Femur (tissue), 1 donor: Measurements from ENCODE around the gene SPTBN2.

Experiments
- DNase-seq: peaks from one replicate; pipeline ENCODE4 v3.0.0-alpha.2; 2017

SPTBN2 gene

DNA sequence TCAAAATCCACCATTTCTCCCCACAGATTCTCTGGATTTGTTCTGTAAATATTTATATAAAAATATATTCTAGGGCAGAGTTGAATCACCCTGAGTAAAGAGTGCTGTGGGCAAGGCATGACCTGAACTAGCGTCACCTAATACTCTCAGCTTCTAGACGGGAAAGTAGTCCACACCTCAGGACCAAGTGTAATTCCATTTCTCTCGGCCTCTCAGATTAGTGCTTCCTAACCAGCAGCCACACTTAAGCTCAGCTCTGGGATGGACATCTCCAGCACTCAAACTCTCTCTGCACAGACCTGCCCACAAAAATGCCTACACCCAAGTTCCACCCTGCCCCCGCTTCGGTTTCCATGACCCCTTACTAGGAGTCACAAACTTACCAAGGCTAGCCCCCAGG is 5.3 kb downstream of the SPTBN2 start:
- no peak for DNase-seq

DNA sequence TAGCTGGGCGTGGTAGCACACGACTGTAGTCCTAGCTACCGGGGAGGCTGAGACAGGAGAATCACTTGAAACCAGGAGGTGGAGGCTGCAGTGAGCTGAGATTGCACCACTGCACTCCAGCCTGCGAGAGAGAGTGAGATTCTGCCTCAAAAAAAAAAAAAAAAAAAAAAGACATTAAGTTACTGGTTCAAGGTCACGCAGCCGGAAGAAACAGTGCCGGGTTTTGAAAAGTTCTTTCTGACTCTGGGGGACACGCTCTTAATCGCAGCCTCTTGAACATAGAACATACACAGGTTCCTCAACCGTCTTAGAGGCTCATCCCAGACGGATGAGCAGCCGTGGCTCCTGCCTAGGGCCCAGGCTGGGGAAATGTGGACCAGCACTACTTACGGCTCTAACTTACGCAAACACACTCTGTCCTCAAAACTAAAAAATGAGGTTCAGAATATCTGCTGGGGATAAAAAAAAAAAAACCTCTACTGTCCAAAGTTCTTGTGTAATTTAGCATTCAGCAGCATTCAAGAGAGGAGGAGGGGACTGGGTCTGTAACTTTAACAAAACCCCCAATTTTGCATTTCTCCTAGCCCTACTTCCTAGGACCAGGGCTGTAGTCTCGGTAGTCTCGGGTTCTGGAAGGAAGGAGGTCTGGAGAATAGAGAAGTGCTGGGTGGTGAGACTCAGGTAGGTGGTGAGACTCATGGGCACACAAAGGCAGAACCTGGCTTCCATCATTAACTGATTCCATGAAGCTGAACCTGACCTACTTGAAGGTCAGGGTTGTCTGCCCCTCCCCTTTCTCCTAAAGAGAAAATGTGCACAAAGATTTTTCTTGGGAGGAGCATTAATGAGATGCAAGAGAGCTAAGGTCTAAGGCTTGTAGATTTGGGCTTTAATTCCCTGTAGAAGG is 6.0 kb downstream of the SPTBN2 start:
- no peak for DNase-seq

DNA sequence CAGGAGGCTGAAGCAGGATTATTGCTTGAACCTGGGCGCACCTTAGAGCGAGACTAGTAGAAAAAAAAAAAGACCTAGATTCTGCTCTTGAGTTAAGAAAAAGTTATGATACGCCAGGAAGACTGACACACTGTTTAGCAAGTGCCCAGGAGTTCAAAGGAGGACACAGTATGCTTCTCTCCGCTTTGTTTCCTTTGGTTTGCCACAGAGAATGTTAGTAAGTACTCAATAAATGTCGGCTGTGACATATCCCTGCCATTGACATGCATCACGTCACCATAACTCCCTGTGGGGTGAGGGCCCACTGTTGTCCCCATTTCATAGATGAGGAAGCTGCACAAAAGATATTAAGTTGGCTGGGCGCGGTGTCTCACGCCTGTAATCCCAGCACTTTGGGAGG is 7.1 kb downstream of the SPTBN2 start:
- no peak for DNase-seq

DNA sequence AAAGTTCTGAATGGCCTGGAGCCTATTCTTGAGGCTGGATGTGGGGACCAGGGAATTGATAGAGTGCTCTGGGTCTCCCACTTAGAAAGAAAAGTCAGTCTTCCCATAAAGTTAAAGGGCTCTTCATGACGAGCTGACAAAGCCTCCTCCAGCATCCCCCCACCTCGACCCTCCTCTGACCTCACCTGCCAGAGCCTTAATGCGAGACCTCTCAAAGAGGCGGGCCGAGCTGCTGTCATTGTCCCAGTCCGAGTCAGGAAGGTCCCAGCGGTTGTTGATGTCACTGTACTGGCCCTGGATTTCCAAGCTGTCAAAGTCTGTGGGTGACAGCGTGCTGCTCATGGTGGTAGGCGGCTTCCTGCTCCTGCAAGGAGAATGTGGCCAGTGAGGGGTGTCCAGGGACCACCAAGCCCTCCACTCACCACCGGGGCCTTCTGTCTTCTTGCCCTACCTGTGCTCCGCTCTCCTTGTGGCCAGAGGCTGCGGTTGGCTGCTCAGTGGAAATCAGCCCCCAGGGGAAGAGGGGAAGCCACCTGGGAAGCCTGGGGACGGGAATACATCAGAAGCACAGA is 8.0 kb downstream of the SPTBN2 start:
- no peak for DNase-seq

DNA sequence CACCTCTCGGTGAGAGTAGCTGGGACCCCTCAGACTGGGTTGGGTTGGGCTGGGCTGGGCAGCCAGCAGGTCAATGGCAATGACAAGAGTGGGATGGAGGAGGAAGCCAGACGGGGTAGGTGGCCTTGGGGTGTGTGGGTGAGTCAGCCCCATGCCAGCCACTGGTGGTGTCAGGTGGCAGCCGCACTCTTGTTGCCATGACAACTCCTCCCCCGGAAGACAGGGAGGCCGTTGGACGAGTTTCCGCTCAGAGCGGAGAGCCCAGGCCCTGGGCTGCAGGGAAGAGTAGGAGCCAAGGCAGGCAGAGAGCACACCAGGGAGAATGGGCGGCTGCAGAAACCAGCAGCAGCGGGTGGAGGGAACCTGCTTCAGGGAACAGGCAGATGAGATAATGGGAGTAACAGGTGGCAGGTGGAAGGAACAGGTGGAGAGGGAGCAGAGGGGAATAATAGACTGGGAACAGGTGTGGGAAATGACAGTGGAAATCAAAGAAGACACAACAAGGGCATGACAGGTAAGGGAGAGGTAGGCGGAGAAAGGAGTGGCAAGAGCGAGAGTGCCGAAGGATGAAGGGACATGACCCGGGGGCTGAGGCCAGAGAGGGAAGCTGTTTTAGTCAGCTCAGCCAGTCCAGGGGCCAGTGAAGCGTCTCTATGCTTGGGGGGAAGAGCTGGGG is 8.7 kb downstream of the SPTBN2 start:
- no peak for DNase-seq

DNA sequence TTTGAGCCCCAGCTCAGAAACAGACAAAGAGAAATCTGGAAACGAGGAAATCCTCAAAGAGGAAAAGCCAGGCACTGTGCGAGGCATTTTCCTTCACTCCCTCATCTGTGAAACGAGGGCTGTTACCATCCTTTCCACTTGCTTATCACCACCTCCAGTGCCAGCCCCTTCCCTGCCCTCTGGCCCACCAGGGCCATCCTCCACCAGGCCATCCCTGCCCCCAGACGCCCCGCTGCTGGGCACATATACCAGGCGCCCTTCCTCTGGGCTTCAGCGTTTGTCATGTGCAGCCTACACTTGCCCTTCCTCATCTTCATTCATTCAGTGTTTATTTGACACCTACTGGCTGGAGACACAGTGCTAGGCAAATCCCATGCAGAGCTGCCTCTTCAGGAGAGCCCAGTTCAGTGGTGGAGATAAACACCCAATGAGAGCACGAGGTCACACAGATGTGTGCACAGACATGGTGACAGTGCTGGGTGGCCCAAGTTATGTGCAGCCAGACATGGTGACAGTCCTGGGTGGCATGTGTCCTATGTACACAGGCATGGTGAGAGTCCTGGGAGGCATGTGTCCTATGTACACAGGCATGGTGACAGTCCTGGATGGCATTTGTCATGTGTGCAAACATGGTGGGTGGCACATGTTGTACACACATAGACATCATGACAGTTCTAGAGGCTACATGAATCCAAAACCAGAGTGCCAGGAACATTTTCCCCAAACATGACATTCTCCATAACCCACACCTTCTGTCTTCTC is 9.7 kb downstream of the SPTBN2 start:
- DNase-seq: no peak

DNA sequence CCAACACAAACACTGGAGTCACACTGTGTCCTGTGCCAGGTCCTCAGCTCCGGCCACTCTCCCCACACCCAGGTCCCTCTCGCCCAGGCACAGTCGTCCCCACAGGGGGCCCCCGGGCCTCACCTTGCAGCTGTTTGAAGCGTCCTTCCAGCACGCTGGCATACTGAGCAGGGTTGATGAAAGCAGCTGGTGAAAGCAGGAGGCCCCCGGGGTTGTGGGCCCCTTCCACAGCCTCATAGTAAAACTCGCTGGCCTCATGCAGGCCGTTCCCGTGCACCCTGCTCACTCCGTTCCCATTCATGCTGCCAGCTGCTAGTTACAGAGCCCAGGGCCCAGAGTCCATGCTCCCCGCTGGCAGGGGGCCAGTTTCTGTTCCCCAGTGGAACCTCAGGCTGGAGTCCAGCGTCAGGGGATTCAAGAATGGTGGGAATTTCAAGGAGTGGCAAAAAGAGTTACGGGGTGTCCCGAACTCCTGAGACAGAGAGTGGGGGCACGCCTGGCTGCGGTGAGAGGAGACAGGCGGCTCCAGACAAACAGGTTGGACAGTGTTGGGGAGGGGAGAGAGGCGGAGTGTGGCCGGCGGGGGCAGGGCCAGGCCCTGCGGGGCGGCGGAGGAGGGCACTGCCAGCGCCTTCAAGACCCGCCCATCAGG is 10.6 kb downstream of the SPTBN2 start:
- no peak for DNase-seq

DNA sequence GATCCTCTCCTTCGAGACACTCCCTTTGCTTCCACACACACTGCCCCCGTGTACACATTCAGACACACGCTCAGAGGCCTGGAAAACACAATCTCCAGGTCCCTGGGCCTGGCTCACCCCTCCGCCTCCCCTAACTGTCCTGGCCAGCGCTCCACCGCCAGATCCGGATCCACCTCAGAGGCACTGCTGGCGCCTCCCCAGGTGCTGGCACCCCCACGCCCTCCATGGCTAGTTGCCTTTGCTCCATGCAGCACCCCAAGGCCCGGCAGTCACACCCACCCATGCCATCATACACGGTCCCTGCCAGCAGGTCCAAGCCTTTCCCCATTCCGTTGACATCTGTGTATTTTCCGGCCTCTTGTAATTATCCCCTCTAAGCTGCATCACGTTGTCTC is 11.1 kb downstream of the SPTBN2 start:
- no peak for DNase-seq

DNA sequence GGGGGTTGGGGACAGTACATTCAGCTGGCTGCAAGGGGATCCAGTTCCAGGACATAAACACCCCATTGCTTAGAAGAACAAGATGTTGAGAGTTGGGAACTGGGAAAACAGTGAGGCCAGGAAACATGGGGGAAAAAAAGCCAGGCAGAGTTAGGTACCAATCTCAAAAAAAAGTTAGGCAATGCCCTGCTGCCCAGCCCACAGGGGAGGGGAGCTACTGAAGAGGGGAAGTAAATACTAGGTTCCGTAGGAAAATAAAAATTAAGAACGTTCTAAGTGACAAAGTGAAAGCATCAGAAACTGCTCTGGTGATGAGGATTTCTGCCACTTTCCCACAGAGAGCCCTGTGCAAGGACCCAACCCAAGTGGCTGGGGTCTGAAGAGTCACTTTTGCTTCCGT is 12.0 kb downstream of the SPTBN2 start:
- no peak for DNase-seq

DNA sequence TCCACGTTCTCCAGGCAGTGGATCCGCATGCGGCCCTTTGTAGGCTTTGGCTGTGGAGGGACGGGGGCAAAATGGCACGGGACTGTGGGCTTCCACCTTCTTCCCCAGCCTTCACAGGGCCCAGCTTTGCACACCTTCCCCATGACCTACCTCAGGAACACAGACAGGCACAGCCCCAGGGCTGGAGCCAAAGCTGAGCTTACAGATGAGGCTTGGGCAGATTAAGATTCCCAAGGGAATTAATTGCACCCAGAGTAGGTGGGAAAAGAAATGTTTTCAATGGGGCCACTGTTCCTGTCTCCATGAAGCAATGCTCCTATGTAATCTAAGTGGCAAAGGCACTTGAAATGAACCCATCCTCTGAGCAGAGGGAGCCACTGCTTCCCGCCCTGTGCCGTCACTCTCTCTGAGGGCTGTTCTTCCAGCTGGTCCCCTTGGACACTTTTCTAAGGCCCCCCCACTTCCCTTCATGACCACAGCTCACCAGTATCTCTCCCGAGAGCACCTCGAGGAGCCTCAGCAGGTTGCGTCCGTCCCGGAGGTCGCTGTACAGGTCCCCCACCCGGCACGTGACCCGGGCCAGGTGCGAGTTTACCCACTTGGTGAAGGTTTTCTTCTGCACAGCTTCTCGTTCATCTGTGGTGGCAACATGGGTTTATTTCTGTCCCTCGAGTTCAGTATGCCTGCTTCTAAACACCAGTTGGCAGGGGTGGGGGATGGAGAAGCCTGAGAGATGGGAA is 13.5 kb downstream of the SPTBN2 start:
- DNase-seq: no peak

DNA sequence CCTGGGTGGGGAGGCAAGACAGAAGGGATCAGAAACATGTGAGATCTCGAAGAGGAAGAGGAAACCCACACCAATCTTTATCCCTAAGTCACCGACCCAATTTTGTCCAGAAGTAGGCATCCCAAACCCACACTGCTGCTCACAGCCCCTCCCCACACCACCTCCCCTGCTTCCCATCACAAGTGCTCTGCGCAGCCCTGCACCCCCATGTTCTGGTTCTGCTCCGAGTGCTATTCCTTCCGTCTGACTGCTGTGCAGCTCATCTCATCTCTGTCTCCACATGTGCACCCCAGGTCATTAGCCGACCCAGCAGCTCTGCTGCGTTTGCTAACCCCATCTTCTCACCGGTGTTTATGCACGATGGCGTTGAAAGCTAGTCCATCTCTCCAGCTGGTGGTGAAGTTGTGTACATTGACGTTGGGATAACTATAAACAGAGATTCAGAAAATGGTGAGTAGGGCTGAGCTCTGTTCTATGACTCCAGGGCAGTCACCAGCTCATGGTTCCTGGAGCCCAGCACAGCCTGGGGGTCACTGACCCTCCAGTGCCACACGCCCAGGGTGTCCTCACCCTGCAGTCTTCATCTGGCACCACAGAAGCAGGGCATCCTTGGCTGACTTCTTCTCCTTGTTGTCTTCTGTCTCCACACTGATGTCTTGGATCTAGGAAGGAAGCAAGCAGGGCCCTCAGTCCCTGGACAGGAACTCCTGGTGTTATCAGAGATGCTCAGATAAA is 15.1 kb downstream of the SPTBN2 start:
- no peak for DNase-seq

DNA sequence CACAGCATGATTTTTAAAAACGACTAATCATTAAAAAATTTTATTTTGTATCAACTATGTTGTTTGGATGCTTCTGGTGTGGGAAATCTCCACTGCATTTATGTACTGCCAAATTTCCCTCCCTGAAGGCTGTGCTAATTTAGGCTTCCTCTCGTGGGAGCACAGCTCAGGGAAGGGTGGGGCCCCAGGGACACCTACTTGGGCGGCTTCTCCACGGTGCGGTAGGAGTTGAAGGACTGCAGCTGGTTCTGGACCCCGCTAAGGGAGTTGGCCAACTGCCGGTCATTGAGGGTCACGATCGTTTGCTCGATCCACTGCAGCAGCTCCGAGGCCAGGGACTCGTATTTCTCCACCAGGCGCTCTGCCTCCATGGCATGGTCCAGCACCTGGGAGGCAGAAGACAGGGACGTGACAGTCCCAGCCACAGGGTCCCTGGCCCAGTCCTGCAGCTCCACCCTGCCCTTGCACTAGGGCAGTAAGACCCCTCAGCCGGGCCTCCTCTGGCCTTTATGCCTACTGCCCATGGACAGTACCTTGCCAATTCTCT is 18.6 kb downstream of the SPTBN2 start:
- peak; percentile 2 for DNase-seq

DNA sequence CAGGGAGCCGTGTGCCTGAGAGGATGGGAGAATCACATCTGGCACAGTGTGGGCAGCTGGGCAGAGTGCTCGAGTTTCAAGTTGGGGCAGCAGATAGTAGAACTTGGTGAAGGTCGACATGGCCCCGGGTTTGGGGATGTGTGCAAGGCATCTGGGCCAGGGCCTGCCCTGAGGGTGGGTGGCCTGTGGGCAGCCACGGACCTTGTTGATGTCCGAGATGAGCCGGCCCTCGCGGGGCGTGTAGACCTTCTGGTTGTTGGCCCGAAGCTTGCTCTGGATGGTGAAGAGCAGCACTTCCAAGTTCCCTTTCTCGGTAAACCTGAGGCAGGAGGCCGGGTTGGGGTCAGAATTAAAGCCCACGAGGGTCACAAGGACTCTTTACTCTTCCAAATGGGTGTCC is 20.3 kb downstream of the SPTBN2 start:
- no peak for DNase-seq

DNA sequence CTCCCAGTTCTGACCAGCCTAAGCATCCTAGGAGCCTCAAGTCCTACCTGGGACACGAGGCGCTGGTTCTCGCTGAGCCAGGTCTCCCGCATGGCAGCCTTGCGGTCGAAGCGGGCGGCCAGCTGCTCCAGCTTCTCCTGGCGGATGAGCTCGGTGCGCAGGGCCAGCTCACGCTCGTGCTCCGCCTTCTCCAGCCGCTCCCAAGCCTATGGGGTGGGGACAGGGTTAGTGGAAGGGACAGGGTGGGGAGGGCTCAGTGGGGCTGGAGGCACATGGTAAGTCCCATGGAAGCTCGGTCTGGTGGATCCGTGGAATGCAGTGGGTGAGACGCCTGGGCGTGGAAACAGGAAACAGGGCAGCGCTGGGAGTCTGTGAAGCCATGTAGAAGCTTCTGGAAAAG is 20.9 kb downstream of the SPTBN2 start:
- DNase-seq: no peak

DNA sequence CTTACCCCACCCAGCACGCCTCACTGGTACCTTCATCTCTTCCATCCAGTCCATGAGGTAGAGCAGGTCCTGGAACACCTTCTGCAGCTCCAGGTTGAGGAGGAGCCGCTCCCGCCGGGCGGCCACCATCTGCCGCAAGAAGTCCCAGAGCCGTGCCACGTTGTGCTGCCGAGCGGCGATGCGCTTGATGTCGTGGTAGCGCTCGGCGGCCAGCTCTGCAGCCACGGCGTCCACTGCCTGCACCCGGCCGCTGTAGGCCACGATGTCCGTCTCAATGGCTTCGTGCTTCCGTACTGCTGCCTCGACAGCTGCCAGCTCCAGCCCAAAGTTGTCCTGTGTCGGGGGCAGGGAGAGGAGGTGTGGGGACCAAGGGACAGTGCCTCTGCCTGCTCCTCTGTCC is 21.5 kb downstream of the SPTBN2 start:
- DNase-seq: no peak

DNA sequence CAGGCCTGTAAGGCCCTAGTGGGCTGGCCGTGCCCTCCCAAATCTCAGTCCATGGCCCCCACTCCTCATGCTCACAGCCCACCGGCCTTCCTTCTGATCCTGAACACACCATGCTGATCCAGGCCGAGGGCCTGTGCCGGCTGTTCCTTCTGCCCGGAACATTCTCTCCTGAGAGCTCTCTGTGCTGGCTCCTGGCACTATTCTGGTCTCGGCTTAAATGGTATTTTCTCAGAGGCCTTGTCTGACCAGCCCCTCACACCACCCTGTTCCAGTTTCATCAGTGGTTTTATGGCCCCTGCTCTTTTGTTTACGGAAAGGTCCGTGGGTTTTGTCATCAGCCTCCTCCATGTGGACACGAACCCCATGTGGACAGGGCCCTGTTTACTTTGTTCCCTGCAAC is 22.0 kb downstream of the SPTBN2 start:
- no peak for DNase-seq

DNA sequence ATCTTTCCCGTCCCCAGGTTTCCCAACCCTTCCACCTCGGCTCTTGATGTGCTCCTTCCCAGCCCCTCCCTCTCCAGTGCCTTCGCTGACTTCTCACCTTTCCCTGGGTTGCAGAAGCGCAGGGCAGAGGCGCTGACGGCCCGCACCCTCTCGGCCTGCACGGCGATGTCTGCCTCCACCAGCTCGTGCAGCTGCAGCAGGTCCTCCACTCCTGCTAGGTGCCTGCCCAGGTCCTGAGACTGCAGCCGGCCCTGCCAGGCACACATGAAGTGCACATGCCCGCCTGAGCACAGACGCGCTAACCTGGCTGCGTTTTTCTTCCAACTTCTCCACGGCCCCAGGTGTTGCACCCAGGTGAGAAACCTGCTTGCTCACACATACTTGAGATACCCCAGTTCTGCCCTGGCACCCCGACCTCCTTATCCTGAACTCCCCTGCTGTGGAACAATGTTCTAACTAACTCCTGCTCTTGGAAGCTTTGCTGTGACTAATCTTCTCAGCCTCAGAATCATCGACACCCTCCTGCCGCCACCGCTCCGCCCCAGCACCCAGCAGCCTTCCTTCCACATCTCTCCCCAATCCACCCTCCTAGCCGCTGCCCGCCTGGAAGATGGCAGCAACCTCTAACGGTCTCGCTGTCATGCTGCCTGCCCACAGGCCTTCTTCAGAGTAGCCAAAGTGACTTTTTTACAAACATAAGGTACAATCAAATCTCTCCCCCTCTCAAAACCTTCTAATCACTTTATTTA is 23.3 kb downstream of the SPTBN2 start:
- no peak for DNase-seq

DNA sequence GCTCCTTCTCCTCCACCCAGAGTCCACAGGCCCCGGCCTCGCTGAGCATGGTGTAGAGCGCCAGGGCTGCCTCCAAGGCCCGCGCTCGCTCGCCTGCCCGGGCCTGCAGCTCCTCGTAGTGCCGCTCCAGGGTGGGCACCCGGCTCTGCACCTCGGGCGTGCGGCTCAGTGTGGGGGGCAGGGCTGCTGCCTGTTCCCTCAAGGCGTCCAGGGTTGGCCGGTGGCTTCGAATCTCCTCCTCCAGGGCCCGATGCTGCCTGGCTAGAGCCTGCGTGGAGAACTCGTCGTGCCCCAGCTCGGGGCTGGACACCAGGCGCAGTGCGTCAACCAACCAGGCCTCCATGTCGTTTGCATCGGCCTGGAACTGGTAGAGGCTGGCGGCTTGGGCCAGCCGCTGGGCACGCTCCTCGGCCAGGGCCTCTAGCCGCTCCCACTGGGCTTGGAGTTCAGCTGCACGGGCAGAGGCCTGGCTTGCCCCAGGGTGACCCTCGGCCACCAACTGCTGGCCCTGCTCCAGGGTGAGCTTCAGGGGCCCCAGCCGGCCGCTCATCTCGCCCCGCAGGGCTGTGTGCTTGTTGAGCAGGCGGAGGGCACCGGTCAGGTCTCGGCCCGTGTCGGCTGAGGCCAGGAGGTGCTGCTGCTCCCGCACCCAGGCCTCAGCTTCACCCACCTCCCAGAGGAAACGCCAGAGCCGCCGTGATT is 24.2 kb downstream of the SPTBN2 start:
- no peak for DNase-seq

DNA sequence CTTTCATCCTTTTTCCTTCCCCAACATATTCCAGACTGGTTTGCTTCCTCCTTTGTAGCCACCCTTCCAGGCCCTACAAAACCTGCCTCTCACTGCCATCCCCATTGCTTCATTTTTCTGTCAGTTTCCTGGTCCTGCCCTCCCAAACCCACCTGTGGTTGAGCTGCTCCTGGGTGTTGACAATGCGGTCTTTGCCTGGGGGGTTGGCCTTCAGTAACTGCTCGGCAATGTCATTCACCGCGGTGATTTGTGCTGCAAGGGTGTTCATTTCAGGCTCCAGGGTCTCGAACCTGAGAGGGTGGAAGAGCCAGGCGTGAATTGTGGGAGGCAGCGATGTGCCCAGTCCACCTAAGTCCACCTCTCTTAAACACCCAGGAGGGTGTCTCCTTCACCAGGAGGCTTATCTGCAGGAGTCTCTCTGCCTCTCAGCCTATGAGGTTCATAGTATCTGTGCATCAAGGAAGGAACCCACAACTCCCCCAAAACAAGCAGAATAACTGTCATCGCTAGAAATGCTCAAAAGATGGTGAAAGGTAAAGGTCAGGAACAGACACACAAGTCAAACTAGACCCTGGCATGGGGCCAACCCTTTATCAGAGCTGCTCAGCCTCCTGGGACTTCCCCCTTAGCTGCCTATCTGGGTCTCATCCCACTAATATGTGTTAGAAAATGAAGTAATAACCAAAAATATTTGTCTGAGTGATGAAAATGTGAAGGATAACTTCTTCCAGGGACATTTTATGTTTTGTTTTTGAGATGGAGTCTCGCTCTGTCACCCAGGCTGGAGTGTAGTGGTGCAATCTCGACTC is 27.4 kb downstream of the SPTBN2 start:
- DNase-seq: no peak
